Stimulated activated CD4-positive, alpha-beta T cell treated with anti-CD3 and anti-CD28 coated beads, TNF-alpha, amount 100 ng/mL, for 24 hours (primary cell): ENCODE data around the gene KIAA1671.
"Not testable (repeated sequence)": the region's sequence is repeated elsewhere in the genome, so short reads cannot be mapped to it uniquely, and the experiment has no call there.

Experiments used
- DNase-seq, 3 experiments: peaks; one replicate each; pipeline ENCODE4 v3.0.0-alpha.2; 2020; ENCODE audit warnings: low read depth in 3 of 3

The KIAA1671 gene

DNA sequence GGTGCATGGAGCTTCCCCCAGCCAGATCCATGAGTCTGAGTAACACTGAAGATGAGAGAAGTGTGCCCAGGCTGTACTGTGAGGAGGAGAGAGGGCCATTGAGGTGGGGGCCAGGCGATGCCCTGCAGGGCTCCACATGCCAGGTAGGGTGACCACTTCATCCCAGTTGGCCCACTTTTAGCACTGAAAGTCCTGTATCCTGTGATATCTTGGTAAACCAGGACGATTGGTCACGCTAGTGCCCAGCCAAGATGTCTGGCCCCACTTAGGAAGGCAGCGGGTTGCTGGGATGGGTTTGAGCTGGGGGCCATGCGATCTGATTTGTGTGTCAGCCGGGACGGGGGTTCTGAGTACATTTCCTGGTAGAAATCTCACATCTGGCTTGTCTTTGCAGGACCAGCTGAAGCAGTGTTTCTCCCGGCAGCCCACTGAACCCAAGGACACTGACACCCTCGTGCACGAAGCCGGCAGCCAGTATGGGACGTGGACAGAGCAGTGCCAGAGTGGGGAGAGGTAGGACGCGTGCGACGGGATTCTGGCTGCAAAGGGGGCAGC, 218.0 kb downstream of the KIAA1671 start:
- DNase-seq: no peak

DNA sequence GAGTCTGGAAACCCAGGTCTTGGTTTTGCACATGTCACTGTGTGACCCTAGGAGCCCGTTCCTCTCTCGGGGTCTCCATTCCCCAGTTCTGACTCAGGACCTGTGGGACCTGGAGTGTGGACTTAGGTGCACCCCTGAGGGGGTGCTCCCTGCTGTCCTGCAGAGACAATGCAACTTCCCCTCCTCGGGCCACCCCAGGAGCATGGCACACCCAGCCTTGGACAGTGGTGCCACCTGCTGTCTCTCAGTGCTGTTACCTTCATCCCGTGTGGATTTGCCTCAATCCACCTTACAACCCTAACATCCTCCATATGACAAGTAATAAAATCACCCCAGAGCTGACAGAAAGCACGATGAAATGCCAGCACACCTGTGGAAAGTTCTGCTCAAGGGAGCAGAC, 219.6 kb downstream of the KIAA1671 start:
- peak in 1 of 3 experiments; percentile 19 for DNase-seq

DNA sequence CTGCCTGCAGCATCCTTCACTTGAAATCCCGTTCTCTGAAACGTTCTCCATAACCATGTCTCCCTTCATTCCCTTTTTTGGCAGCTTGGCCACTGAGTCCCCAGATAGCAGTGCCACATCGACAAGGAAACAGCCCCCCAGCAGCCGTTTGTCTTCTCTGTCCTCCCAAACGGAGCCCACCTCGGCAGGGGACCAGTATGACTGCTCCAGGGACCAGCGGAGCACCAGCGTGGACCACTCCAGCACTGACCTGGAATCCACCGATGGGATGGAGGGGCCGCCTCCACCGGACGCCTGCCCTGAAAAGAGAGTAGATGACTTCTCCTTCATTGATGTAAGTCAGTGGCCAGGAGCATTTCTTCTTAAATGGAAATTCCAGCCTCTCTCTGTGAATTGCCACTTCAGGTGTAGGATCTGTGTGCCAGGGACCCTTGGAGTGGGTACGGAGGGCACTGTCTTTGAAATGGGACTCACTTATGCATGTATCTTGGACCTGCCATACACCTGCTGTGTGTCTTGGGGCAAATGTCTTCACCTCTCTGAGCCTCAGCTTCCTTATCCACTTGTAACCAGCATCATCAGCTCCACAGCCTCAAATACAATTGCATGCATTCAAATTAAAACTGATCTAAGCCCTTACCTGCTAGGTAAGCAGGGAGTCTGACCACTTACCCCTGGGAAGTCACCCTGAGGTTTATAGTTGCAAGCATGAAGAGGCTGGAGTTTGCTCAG, 221.8 kb downstream of the KIAA1671 start:
- DNase-seq: no peak

DNA sequence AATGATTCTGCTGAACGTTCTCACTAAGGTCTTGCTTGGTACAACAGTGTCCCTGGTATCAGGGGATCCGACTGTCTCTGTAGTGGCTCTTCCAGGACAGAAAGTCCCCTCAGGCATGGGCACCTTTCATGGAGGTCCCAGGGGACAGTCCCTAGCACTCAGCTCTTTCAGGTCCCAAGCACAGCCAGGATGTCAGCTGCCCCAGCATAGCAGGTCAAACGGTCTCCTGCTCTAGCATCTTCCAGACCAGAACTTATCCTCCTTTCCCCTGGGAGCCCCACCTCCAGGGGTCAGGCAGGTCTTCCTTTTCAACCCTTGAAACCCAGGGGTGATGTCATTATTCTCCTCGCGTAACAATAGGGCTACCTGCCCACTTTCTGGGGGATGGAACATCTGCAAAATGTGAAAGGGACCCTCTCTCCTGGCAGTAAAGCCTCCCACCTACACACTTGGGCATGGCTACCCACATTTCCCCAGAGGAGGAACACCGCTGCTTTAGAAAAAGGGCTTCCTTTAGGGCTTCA, 222.4 kb downstream of the KIAA1671 start:
- no peak for DNase-seq

DNA sequence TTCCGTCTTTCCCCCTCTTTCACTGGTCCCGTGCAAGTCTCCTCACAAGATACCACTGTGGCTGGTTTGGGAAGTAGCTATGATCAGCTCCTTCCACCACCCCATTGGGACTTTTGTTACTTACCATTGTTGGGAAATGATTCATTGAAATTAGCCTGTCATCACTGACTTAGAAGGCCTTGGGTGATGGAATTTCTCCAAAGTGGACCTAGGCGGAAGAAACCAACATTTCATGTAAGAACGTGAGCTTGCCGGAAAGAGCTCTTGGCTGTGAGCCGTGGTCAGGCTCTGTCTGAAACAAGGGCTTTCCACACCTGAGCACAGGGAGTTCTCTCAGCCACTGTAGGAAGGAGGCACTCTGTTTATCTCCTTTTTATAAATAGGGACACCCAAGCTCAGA, 223.7 kb downstream of the KIAA1671 start:
- DNase-seq: no peak

DNA sequence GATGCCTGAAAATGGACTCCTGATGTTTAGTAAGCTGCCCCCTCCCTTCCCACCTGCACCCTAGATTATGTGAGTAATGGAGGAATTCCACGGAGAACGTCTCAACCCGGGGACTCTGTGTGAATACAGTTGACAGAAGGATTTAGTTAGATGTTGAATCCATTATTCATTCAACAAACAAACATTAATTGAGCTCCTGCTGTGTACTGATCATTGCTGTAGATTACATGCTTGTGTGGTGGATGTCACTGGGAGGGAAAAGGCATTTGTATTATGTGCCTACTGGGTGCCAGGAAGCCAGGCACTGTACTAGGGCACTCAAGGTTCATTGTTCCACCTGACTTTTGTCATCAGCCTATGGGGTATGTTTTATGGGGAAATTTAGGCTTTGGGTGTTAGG, 224.3 kb downstream of the KIAA1671 start:
- DNase-seq: no peak

DNA sequence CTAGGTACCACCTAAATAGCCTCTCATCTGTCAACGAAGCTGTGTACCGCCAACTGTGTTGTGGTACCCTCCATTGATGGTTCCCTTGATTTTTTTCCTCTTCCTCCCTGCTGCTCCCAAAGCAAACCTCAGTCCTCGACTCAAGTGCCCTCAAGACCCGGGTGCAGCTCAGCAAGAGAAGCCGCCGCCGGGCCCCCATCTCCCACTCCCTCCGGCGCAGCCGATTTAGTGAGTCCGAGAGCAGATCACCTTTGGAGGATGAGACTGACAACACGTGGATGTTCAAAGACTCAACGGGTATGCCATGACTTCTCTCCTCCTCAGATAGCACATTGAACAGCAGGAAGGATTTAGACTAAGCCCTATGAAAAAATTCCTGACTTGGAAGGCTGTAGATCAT, 224.7 kb downstream of the KIAA1671 start:
- no peak for DNase-seq

DNA sequence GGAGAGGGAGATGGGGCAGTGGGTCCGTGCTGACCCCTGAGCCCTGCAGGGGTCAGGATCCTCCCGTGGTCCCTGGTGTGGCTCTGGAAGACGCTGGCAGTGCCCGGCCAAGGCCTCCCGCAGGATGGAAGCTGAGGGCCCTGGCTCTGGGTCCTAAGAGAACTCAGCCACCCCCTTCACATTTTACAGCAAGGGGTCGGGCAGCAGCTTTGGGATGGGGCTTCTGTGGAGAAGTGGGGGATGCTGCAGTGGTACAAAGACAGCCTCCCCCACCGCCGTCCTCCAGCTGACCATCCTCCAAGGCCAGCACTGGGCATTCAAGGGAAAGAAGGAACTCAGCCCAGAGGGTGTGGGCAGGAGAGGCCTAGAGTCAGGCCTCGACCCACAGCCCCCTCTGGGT, 225.4 kb downstream of the KIAA1671 start:
- DNase-seq: no peak

DNA sequence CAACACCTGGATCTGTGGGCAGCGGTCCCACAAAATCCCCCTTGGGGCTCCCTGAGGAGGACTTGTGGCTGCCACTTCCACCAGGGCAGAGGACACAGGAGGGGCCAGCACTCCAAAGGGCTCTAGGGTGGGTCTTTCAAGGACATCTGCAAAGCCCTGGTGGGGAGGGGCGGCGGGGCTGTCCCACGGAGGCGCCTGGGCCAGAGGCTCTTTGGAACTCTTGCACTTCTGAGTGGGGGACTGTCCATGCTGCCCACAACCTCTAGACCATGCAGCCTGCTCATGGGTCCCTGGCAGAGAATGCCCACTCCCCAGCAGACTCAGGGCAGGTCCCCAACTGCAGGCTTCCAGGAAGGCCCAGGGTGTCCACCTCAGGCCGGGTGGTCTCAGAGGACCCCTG, 225.8 kb downstream of the KIAA1671 start:
- not testable (repeated sequence) for DNase-seq

DNA sequence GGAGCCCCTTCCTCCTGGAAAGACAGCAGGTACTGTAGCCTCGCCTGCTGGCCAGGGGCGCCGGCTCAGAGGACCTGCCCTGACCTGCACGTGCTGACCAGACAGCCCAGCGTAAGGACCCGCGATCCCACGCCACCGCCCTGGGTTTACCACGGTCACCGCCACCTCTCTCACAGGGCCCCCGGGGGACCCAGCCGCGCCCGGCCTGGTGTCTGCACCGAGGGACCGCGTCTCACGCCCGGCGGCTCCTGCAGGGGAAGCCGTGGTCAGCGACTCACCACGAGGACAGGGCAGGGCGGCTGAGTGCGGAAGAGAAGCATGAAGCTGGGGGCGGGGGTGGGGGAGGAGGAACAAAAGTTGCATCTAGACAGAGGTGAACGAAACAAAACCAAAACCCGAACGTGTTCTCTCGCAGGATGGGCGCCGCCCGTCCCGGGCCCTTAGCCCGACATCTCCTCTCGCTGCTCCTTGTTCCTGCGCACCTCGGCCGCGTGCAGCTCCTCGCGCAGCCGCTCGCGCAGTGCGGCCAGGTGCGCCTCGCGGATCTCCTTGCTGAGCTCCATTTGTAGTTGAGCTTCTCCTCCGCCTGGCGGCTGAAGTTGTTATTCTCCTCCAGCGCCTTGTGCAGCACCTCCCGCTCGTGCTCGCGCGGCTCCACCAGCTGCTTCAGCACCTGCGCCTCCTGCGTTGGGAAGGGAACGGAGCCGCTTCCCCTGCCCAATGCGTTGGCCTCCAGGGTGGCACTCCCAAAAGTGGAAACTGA, 226.5 kb downstream of the KIAA1671 start:
- DNase-seq: not testable (repeated sequence)

DNA sequence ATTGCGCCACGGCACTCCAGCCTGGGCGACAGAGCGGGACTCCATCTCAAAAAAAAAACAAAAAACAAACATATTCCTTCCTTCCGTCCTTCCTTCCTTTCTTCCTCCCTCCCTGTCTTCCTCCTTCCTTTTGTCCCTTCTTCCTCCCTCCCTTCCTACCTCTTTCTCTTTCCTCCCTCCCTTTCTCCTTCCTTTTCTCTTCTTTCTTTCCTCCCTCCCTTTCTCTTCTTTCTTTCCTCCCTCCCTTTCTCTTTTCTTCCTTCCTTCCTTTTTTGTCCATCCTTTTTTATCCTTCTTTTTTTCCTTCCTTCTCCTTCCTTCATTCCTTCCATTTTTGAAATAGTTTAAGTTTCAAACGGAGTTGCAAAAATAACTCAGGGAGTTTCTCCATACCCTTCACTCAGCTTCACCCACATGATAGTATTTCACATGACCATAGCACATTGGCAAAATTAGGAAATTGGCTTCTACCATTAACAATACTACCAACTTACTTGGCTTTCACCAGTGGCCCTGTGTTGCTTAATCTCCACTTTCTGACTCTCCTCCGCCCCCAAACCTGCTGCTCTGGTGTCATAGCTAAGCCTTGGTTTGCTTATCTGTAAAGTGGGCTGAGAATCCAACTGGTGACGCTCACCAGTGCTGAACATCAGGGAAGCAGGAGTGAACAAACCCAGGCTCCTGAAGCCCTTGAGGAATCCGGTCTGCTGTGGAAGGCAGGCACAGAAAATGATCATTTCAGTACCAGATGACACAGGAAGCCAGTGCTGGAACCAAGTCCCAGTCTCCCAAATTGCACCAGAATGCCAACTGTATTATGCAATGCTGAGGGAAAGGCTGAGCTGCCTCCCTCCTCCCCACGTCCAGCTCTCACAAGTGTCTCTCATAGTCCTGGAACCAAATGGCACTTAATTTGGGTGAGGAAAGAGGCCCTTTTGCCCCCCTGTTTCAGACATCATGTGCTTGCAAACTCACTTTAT, 229.9 kb downstream of the KIAA1671 start:
- no peak for DNase-seq

DNA sequence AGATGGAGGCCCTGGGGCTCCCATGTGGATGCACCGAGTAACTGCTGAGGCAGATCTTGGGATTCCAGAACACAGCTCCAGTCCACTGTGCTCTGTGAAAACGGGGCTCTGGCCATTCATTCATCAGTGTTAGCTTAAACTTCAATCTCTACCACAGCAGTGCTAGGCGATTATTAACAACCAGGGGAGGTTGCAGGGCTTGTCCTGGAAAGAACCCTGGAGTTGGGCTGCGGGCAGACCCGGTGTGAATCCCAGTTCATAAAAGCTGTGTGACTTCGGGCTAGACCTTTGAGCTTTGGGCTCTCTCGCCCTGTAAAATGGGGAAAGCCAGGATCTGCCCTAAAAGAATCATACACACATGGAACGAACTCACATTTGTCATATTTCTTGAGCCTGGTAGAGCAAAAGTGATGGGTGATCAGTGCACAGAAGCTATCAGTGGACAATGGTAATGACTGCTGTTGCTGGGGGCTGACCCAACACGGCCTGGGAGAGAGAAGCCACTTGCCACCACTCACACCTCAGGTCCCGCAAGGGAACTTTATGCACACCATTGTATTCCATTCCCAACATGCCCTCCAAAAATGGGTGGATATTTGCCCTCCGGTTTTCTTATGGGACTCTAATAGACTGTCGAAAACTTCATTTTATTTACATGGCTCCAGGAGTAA, 231.6 kb downstream of the KIAA1671 start:
- no peak for DNase-seq

DNA sequence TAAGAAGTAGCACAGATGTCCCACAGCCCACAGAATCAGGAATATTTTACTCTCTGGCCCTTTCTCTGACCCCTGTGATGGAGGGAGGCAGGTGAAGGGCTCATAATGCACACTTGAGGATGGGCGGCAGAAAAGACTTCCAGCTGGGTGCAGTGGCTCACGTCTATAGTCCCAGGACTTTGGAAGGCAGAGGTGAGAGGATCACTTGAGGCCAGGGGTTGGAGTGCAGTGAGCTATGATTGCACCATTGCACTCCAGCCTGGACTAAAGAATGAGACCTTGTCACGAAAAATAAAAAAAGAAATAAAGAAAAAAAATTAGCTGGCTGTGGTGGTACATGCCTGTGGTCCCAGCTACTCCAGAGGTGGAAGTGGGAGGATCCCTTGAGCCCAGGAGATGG, 233.6 kb downstream of the KIAA1671 start:
- DNase-seq: no peak

DNA sequence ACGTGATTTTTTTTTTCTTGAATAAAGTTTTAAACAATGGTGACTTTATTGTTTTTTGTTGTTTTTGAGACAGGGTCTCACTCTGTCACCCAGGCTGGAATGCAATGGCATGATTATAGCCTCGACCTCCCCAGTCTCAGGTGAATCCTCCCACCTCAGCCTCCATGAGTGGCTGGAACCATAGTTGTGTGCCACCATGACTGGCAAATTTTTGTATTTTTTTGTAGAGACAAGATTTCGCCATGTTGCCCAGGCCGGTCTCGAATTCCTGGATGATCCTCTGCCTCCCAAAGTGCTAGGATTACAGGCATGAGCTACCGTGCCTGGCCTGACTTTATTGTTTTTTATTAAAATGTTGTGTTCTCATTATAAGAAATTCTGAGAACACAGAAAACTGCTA, 235.0 kb downstream of the KIAA1671 start:
- no peak for DNase-seq

DNA sequence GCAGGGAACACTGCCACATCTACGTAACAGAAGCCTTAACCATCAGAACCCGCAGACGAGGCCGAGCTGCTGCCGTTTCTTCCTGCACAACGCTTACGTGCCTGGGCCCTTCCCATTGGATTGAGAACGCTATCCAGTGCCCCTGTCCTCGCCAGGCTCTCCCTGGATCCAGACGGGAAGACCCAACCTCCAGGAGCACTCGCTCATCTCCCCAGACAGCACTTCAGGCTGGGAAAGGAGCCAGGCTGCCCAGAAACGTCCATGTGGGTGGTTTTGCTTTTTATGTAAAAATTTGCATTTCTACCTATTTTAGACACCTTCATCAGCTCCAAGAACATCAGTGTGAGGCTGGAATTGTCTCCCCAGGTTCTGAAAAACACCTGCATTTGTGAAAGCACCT, 239.9 kb downstream of the KIAA1671 start:
- no peak for DNase-seq

DNA sequence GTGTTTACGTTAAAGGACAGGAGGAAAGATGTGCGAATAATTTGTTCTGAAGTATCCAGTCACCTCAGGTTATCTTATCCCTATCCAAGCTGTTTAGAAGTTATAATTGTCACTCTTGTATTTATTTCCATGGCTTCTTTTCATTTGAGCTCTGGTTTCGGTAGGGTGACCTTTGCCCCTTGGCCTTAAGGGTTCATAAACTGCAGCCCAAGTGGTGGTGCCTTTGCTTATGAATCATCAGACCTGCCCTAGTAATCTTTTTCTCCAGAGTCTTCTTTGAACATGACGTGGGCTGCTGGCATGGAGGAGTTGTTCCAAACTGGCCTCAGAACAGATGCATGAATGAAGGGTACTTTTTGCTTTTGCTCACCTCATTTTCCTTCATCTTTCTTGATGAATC, 240.6 kb downstream of the KIAA1671 start:
- DNase-seq: no peak

DNA sequence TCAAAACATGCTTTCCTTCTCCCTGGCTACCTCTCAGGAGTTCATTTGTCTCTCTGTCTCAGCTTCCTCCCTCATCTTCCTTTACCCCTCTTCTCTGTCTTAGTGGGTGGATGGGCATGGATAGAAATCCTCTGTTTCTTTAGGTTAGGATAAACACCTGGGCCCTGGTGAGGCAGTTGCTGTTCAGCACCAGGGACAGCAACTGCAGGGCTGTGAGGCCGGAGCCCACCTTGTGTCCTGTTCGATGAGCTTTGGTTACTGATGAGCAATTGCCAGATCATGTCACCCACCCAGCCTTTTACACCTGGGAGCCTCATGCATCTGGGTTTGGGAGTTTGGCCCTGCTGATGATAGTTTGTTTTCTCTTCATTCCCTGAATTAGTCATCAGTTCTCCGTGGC, 241.0 kb downstream of the KIAA1671 start:
- DNase-seq: no peak

DNA sequence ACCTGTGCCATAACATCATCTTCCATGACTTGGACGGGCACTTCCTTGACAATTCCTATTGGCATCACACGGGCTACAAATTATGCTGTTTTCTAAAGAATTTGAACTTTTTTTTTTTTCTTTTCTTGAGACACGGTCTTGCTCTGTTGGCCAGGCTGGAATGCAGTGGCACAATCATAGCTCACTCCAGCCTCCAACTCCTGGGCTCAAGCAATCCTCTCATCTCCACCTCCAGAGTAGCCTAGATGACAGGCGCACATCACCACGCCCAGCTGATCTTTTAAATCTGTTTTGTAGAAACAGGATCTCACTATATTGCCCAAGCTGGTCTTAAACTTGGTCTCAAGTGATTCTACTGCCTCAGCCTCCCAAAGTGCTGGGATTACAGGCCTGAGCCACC, 243.8 kb downstream of the KIAA1671 start:
- DNase-seq: no peak

DNA sequence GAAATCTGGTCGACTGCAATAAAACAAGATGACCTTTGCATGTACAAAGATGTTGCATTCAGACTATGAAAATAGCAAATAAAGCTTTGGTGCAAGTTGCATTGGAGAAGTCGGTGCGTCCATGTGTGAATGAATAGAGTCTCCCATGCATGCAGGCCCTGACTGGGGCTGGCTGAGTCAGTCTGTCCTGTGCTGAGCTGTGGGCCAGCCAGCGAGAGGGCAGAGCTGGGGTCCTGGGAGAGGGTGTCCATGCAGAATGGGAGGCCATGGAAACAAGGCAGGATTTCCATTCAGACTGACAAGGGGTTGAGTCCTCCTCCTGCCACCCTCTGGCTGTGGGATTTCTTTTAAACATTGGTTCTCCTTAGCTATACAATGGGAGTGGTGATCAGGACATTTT, 244.8 kb downstream of the KIAA1671 start:
- no peak for DNase-seq

DNA sequence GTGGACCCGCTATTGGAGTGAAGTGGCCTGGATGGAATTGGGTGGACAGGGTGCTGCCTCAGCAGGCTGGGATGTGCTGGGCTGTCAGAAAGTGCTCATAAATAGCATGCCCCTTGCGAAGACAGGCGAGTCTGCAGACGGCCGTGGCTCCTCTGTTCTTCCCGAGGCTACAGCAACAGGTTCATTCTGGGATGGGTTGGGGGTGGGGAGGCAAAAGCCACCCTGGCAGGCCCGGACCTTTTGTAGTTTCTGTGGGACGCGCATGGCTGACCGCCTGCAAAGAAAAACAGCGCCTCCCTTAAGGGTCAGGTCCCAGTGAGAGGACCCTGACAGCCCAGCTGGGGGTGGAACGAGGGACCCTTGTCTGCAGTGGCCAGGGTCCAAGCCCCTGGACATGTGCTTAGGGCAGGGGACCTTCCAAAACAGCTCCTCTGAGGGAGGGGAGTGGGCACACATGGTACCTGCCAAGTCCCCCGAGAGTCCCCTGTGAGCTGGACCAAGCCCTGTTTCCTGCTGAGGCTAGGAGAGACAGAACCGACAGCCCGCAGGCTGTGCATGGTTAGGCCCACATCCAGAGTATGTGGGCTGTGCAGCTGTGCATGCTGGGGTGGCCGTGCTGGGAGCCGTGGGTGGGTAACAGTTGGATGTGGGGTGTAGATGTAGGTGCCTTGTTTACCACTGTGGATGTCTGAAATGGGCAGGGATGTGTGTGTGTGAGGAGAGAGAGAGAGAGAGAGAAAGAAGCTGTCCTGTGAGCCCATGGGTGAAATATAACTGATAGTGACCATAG, 247.4 kb downstream of the KIAA1671 start, which contains the start of gene CRYBB3:
Gene CRYBB3 (plus strand): TSS at position 128 of the 790 bp plus-strand sequence. CDS start 1,539 bp downstream, outside the sequence.
- DNase-seq: no peak
